Measurements from ENCODE around the gene DGKH. TPM values are rescaled to one million over a fixed set of nuclear protein-coding genes. Genes with fewer than 3 reads are reported as not detected.

The DGKH gene
- total and polyA plus RNA-seq, 9 donors, result 2.4 to 5.1 (median 2.8) TPM

DNA sequence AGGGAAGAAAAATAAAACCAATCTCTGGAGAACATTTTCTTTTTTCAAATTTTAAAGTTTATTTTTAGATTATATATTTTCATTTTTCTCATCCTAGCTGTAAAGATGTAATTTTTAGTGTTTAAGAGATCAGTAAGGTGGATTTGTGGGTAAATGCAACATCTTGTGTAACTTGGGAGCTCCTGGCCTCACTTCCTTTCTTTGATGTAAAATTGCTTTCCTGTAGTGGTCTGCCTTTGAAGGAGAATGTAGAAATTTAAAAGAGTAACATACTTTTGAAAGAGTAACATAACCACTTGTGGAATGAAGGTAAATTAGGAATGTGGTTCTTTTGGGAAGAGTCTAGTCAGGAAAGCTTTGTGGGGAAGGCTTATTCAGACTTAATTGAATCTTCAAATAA, 127.8 kb downstream of the DGKH start:
- H3K9me3 ChIP-seq (replicated peaks; ENCODE audit: control insufficient read depth, low read depth, low read length), result no peaks in the 10 kb centered on the region
- no peaks in the 10 kb centered on the region for H3K4me1 ChIP-seq (ENCODE audit: control insufficient read depth, insufficient read depth, low read length)
- no peak overlapping the region for H3K4me3 ChIP-seq (ENCODE audit: low read length)
- no peaks in the 10 kb centered on the region for H3K36me3 ChIP-seq (ENCODE audit: control insufficient read depth, insufficient read depth, low read length)
- H3K27me3 ChIP-seq (ENCODE audit: control insufficient read depth, insufficient read depth, low read length), result no peaks in the 10 kb centered on the region
- no peak for DNase-seq
- H3K27ac ChIP-seq (ENCODE audit: low read length), result no peak overlapping the region

DNA sequence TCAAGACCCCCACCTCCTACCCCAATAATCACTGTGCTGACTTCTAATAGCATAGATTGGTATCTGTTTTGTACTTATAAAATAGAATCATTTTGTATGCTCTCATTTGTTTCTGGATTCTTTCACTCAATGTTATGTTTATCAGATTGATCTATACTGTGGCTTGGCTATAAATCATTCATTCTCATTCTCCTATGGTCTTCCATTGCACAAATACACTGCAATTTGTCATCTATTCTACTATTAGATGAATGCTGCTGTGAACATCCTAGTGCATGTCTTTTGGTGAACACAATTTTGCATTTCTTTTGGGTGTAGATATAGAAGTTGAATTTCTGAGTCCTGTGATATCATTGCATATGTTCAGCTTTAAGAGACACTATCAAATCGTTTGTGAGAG, 128.7 kb downstream of the DGKH start:
- DNase-seq, result no peak
- H3K9me3 ChIP-seq (replicated peaks; ENCODE audit: control insufficient read depth, low read depth, low read length), result no peaks in the 10 kb centered on the region
- no CpG with 5 or more reads among the region's 1 CpG for WGBS (ENCODE audit: insufficient coverage)
- no peak overlapping the region for H3K27ac ChIP-seq (ENCODE audit: low read length)
- H3K36me3 ChIP-seq (ENCODE audit: control insufficient read depth, insufficient read depth, low read length), result no peaks in the 10 kb centered on the region
- H3K4me1 ChIP-seq (ENCODE audit: control insufficient read depth, insufficient read depth, low read length), result no peaks in the 10 kb centered on the region
- no peak overlapping the region for H3K4me3 ChIP-seq (ENCODE audit: low read length)
- no peaks in the 10 kb centered on the region for H3K27me3 ChIP-seq (ENCODE audit: control insufficient read depth, insufficient read depth, low read length)

DNA sequence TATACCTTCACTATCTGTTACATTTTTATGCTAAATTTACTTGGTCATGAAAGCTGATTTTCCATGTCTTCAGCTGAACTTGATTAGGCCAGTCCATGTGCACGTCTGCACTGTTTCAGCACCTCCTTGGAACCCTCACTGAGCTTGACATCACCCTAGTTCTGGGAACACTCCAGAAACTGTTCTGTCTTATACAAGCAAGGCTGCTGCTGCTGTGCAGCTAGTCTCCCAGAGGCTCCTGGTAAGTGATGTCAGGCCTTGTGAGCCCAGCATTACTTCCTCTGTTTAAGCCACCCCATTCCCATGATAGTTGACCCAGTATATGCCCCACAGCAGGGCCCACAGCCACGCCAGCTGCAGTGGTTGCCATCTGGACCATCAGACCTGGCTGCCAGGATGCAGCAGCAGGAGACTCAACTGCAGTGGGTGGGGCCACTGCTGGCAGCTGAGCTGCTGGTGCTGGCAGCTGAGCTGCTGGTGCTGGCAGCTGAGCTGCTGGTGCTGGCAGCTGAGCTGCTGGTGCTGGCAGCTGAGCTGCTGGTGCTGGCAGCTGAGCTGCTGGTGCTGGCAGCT, 133.0 kb downstream of the DGKH start:
- Histone ChIP-seq H3K9me3 (replicated peaks; ENCODE audit: control insufficient read depth, low read depth, low read length) (no peaks in the 10 kb centered on the region), H3K27me3 (ENCODE audit: control insufficient read depth, insufficient read depth, low read length) (no peaks in the 10 kb centered on the region), H3K36me3 (ENCODE audit: control insufficient read depth, insufficient read depth, low read length) (no peaks in the 10 kb centered on the region), H3K4me1 (ENCODE audit: control insufficient read depth, insufficient read depth, low read length) (no peaks in the 10 kb centered on the region), H3K27ac (ENCODE audit: low read length) (no peak overlapping the region), H3K4me3 (ENCODE audit: low read length) (no peak overlapping the region)
- WGBS (ENCODE audit: insufficient coverage), result 83% methylated on average over 2 of the region's 2 CpGs
- peak; percentile 5 for DNase-seq

DNA sequence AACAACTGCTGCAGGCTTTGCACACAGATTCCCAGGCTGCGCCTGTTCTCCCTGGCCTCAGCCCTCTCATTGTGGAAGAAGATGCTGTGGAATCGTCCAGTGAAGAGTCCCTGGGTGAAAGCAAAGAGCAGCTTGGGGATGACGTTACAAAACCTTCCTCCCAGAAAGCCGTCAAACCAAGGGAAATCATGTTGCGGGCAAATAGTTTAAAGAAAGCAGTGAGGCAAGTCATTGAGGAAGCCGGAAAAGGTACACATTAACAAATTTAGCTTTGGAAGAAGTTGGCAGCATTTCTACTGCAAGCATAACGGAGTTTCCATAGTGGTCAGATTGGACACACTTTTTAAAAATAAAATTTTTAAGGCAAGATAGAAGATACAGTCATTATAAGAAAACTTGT, 140.6 kb downstream of the DGKH start:
- no peak for DNase-seq
- Histone ChIP-seq H3K27me3 (ENCODE audit: control insufficient read depth, insufficient read depth, low read length) (no peaks in the 10 kb centered on the region), H3K36me3 (ENCODE audit: control insufficient read depth, insufficient read depth, low read length) (no peaks in the 10 kb centered on the region), H3K4me1 (ENCODE audit: control insufficient read depth, insufficient read depth, low read length) (no peaks in the 10 kb centered on the region), H3K9me3 (replicated peaks; ENCODE audit: control insufficient read depth, low read depth, low read length) (no peaks in the 10 kb centered on the region), H3K27ac (ENCODE audit: low read length) (no peak overlapping the region), H3K4me3 (ENCODE audit: low read length) (no peak overlapping the region)
- 79% methylated on average over 4 of the region's 7 CpGs for WGBS (ENCODE audit: insufficient coverage)

DNA sequence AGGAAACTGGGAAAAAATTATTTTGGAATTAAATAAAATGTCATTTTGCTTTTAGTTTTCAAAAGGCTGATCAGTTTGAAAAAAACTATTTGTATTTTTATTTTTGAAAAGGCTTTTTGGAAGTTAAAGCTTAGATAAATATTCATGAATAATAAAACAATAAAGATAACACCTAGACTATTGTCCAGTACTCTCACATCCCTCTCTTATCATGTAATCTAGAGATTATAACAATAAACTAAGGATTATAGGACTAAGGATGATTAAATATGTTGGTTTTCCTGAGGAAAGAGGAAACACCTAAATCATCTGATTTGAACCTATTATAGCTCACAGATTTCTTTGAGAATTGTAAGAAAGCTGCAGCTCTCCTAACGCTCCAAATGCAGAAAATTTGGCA, 142.1 kb downstream of the DGKH start:
- H3K4me1 ChIP-seq (ENCODE audit: control insufficient read depth, insufficient read depth, low read length), result no peaks in the 10 kb centered on the region
- H3K27ac ChIP-seq (ENCODE audit: low read length), result no peak overlapping the region
- no peaks in the 10 kb centered on the region for H3K27me3 ChIP-seq (ENCODE audit: control insufficient read depth, insufficient read depth, low read length)
- H3K36me3 ChIP-seq (ENCODE audit: control insufficient read depth, insufficient read depth, low read length), result no peaks in the 10 kb centered on the region
- no CpG with 5 or more reads among the region's 1 CpG for WGBS (ENCODE audit: insufficient coverage)
- H3K4me3 ChIP-seq (ENCODE audit: low read length), result no peak overlapping the region
- H3K9me3 ChIP-seq (replicated peaks; ENCODE audit: control insufficient read depth, low read depth, low read length), result no peaks in the 10 kb centered on the region
- no peak for DNase-seq

DNA sequence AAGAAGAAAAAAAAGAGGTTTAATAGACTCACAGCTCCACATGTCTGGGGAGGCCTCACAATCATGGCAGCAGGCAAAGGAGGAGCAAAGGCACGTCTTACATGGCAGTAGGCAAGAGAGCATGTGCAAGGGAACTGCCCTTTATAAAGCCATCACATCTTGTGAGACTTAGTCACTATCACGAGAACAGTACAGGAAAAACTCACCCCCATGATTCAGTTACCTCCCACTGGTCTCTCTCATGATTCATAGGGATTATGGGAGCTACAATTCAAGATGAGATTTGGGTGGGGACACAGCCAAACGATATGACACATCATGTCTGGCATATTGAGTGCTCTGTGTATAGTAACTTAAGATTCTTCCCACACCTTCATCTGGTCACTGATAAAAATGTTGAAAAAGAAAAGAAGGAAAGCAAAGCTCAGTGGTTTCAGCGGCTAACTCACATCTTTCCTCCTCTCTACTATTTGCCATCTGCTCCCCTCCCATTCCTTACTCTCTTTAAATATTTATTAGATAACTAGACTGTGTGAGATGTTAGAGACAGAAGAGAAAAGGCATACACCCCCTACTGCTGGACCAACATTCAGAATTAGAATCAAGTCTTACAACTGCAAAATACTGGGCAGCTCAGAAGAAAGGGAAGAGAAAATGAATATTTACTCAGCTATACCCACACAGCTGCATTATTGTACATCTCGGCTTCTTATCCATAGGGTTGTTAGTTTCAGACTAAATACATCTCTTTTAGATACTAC, 163.4 kb downstream of the DGKH start:
- Histone ChIP-seq H3K9me3 (replicated peaks; ENCODE audit: control insufficient read depth, low read depth, low read length) (no peaks in the 10 kb centered on the region), H3K4me3 (ENCODE audit: low read length) (no peak overlapping the region), H3K27ac (ENCODE audit: low read length) (no peak overlapping the region), H3K27me3 (ENCODE audit: control insufficient read depth, insufficient read depth, low read length) (no peaks in the 10 kb centered on the region), H3K36me3 (ENCODE audit: control insufficient read depth, insufficient read depth, low read length) (peaks cover 2% of the 10 kb centered on the region), H3K4me1 (ENCODE audit: control insufficient read depth, insufficient read depth, low read length) (no peaks in the 10 kb centered on the region)
- DNase-seq, result no peak
- no CpG with 5 or more reads among the region's 5 CpGs for WGBS (ENCODE audit: insufficient coverage)

DNA sequence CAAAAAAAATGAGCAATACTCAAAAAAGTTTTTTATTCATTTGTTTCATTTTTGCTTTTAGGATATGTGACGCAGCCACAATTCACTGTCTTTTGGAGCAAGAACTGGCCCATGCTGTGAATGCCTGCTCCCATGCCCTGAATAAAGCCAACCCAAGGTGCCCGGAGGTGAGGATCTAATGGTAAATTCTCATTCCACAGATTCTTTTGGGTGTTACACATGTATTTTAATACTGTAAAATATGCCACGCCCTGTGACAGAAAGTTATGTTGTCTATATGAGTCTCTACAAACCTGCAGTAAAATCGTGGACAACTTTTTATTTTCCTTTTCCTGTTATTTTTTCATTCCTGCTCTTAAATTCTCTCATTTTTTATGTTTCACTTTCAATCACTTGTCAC, 166.0 kb downstream of the DGKH start:
- no peak overlapping the region for H3K27ac ChIP-seq (ENCODE audit: low read length)
- no peaks in the 10 kb centered on the region for H3K27me3 ChIP-seq (ENCODE audit: control insufficient read depth, insufficient read depth, low read length)
- no peaks in the 10 kb centered on the region for H3K9me3 ChIP-seq (replicated peaks; ENCODE audit: control insufficient read depth, low read depth, low read length)
- H3K4me3 ChIP-seq (ENCODE audit: low read length), result no peak overlapping the region
- H3K4me1 ChIP-seq (ENCODE audit: control insufficient read depth, insufficient read depth, low read length), result no peaks in the 10 kb centered on the region
- H3K36me3 ChIP-seq (ENCODE audit: control insufficient read depth, insufficient read depth, low read length), result peaks cover 2% of the 10 kb centered on the region
- DNase-seq, result no peak
- WGBS (ENCODE audit: insufficient coverage), result 60% methylated on average over 1 of the region's 4 CpGs

DNA sequence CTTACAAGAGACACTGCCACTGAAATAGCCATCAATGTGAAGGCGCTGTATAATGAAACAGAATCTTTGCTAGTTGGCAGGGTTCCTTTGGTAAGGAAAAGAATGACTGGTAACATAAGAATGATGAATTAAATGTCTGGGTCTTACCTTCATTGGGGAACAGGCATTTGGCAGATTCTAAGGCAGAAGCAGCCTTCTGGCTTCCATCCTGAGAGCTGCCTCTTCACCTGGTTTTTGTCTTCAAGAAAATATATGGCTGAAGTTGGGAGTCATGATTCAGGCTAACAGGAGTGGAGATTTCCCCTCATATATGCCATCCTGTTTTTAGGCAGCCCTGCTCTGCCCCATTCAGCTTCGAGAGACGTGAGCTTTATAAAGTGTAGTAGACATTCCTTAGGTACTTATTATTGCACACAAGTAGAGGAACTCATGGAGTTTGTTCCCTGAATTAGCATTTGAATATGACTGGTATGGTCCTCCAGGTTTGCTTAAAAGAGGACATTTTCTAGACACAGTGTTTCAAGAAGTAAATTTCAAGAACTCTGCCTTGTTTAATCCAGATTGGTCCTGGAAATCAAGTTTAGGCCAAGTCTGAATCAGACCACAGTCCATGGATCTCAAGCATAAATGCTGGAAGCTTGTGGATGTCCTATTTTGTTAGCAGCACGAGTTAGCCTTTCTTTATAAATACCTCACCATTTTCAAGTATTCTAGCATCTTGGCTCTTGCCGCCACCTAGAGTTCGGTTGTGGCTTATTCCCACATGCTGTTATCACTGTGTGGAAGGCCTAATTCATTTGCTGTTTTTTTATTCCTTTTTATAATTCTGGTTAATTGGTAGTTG, 167.4 kb downstream of the DGKH start:
- no peak overlapping the region for H3K4me3 ChIP-seq (ENCODE audit: low read length)
- H3K27ac ChIP-seq (ENCODE audit: low read length), result no peak overlapping the region
- no peaks in the 10 kb centered on the region for H3K27me3 ChIP-seq (ENCODE audit: control insufficient read depth, insufficient read depth, low read length)
- H3K36me3 ChIP-seq (ENCODE audit: control insufficient read depth, insufficient read depth, low read length), result no peaks in the 10 kb centered on the region
- WGBS (ENCODE audit: insufficient coverage), result no CpG with 5 or more reads among the region's 6 CpGs
- no peaks in the 10 kb centered on the region for H3K9me3 ChIP-seq (replicated peaks; ENCODE audit: control insufficient read depth, low read depth, low read length)
- peak; percentile 37 for DNase-seq
- no peaks in the 10 kb centered on the region for H3K4me1 ChIP-seq (ENCODE audit: control insufficient read depth, insufficient read depth, low read length)

DNA sequence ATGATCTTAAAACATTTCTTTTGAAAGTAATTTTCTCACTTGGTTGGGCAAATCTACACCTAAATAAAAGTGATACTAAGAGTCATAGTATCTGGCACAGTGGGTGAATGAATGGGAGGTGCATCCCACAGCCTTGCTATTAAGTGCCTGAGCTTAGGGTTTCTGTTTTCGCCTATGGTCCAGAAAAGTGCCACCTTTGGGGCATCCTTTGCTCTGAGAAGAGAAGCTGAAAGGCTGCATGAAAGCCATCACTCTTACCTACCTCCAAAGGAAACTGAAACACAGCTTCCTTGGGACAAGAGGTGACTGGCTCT, 167.9 kb downstream of the DGKH start:
- Histone ChIP-seq H3K36me3 (ENCODE audit: control insufficient read depth, insufficient read depth, low read length) (no peaks in the 10 kb centered on the region), H3K4me3 (ENCODE audit: low read length) (no peak overlapping the region), H3K27ac (ENCODE audit: low read length) (no peak overlapping the region), H3K9me3 (replicated peaks; ENCODE audit: control insufficient read depth, low read depth, low read length) (no peaks in the 10 kb centered on the region), H3K4me1 (ENCODE audit: control insufficient read depth, insufficient read depth, low read length) (no peaks in the 10 kb centered on the region), H3K27me3 (ENCODE audit: control insufficient read depth, insufficient read depth, low read length) (no peaks in the 10 kb centered on the region)
- no CpG with 5 or more reads among the region's 1 CpG for WGBS (ENCODE audit: insufficient coverage)
- DNase-seq, result no peak

DNA sequence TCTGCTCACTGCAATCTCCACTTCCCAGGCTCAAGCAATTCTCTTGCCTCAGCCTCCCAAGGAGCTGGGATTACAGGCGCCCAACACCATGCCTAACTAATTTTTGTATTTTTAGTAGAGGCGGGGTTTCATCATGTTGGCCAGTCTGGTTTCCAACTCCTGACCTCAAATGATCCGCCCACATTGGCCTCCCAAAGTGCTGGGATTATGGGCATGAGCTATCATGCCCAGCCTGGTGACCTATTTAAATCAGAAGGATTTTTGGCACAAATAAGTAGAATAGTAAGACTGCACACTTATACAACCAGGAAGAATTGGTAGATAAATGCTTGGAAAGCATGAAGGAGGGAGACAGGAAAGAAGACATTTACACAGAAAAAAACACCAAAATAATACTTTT, 170.1 kb downstream of the DGKH start:
- Histone ChIP-seq H3K27me3 (ENCODE audit: control insufficient read depth, insufficient read depth, low read length) (no peaks in the 10 kb centered on the region), H3K4me3 (ENCODE audit: low read length) (no peak overlapping the region), H3K27ac (ENCODE audit: low read length) (no peak overlapping the region), H3K4me1 (ENCODE audit: control insufficient read depth, insufficient read depth, low read length) (no peaks in the 10 kb centered on the region), H3K36me3 (ENCODE audit: control insufficient read depth, insufficient read depth, low read length) (no peaks in the 10 kb centered on the region), H3K9me3 (replicated peaks; ENCODE audit: control insufficient read depth, low read depth, low read length) (no peaks in the 10 kb centered on the region)
- no peak for DNase-seq
- no CpG with 5 or more reads among the region's 3 CpGs for WGBS (ENCODE audit: insufficient coverage)

All from muscle of leg (tissue), 11 donors.